Transverse colon (tissue), 4 donors: Measurements from ENCODE around the gene KRT34. TPM values are rescaled to one million over a fixed set of nuclear protein-coding genes. Genes with fewer than 3 reads are reported as not detected.
"Not testable (repeated sequence)": the region's sequence is repeated elsewhere in the genome, so short reads cannot be mapped to it uniquely, and the experiment has no call there.

ENCODE experiments used
- DNase-seq: peaks from one replicate; pipeline ENCODE4 v3.0.0-alpha.2; 2019
- H3K27ac ChIP-seq, 4 donors: fragments of 200-600 bp; sonication (generic); 2 replicates each; pipeline ENCODE4 v1.5.1; 2016 to 2018; ENCODE audit warnings: inconsistent platforms in 4 of 4
- H3K27me3 ChIP-seq: fragments of 200-600 bp; sonication (generic); 2 replicates; pipeline ENCODE4 v1.5.1; 2017; ENCODE audit warnings: inconsistent platforms
- H3K36me3 ChIP-seq, 4 donors: fragments of 200-600 bp; sonication (generic); 2 replicates each; pipeline ENCODE4 v1.5.1; 2017 to 2019; ENCODE audit warnings: inconsistent platforms in 4 of 4
- H3K4me1 ChIP-seq, 4 donors: fragments of 200-600 bp; sonication (generic); 2 replicates each; pipeline ENCODE4 v1.5.1; 2017 to 2020; ENCODE audit warnings: inconsistent platforms in 4 of 4
- H3K4me3 ChIP-seq, 4 donors: fragments of 200-600 bp; sonication (generic); 1 replicate in 1 of 4; 2 replicates in 3 of 4; pipeline versions ENCODE4 v1.5.1 to v1.6.1; 2017 to 2019; ENCODE audit warnings: inconsistent platforms in 4 of 4
- H3K9me3 ChIP-seq, 2 donors: fragments of 200-600 bp; sonication (generic); 2 replicates each; pipeline ENCODE4 v1.5.1; 2017 to 2019; ENCODE audit warnings: inconsistent platforms in 2 of 2
- CTCF ChIP-seq, 5 experiments: fragments of 200-600 bp in 3 of 5; fragments of 450-650 bp in 2 of 5; sonication (generic) in 3 of 5; IDR thresholded peaks; 1 replicate in 2 of 5; 2 replicates in 3 of 5; pipeline ENCODE4 v1.5.1; 2016 to 2017; ENCODE audit warnings: antibody characterized with exemption in 5 of 5, inconsistent platforms in 3 of 5, mild to moderate bottlenecking in 2 of 5, moderate library complexity in 1 of 5
- EP300 ChIP-seq: sonication (generic); formaldehyde crosslinking; IDR thresholded peaks from one replicate; pipeline ENCODE4 v1.6.1; 2017; ENCODE audit warnings: antibody characterized with exemption, low read depth
- POLR2A ChIP-seq: fragments of 450-650 bp; IDR thresholded peaks from one replicate; pipeline ENCODE4 v1.6.1; 2016; ENCODE audit warnings: antibody characterized with exemption, mild to moderate bottlenecking, moderate library complexity
- POLR2AphosphoS5 ChIP-seq, 3 donors: sonication (generic); formaldehyde crosslinking; IDR thresholded peaks; one replicate each; pipeline ENCODE4 v1.6.1; 2016; ENCODE audit warnings: antibody characterized with exemption in 3 of 3
- WGBS, 2 donors: methylation state at CpG; one replicate each; pipeline ENCODE4 v1.1.5; 2018; ENCODE audit warnings: low coverage in 1 of 2; 5-methylcytosine and 5-hydroxymethylcytosine counted together
- in situ Hi-C, 4 donors: fragments of 200-750 bp; cut with MboI; loops; one replicate each; pipeline versions ENCODE4 v1.15.0 to v1.15.1; 2017; ENCODE audit warnings: low sequenced_read_pairs in 3 of 4, low pct_ligation_motif_present in 1 of 4, low pct_unique_long_range_greater_than_20kb in 1 of 4
- intact Hi-C: fragments of 100-400 bp; cut with DNase I; formaldehyde crosslinking; loops from one replicate; pipeline ENCODE4 v1.15.1; 2023; ENCODE audit warnings: low total_unique reads
- total RNA-seq, 4 donors: library from RNA; depleted of rRNA; stranded (reverse); fragments of >200 nt; gene quantifications; one replicate each; pipeline ENCODE4 v1.1.0, GENCODE V29; 2016

Gene KRT34
- not detected for total RNA-seq

GRCh38 chr17:41381943-41382342 lies at the start of gene KRT34:
TSS of gene KRT34 (minus strand) at chr17:41382306. CDS start at chr17:41382246, 60 bp downstream.
- intact Hi-C loops, DNase-seq, H3K4me1 ChIP-seq, in situ Hi-C loops, H3K27ac ChIP-seq, H3K36me3 ChIP-seq, H3K4me3 ChIP-seq: not testable (repeated sequence)
- WGBS, 2 donors = 89% methylated on average over 13 of the region's 13 CpGs; no CpG with 5 or more reads in 1 of the 2 donors
- Histone ChIP-seq H3K9me3 (peaks cover 8 to 13% of the 10 kb centered on the region in 2 donors), H3K27me3 (peaks cover 12% of the 10 kb centered on the region)

GRCh38 chr17:41430376-41430775 lies 48.3 kb upstream of the KRT34 start:
- H3K27ac ChIP-seq, H3K36me3 ChIP-seq, intact Hi-C loops, H3K4me1 ChIP-seq, DNase-seq, H3K27me3 ChIP-seq, in situ Hi-C loops, H3K9me3 ChIP-seq, H3K4me3 ChIP-seq: not testable (repeated sequence)
- WGBS, 2 donors = 91 to 100% methylated on average over 2 to 9 of the region's 9 CpGs

- no peak for TF ChIP-seq POLR2A
- no peak for TF ChIP-seq CTCF (IDR thresholded peaks at IDR 0.05)
- DNase-seq = no peak
- Histone ChIP-seq H3K27ac (no peak overlapping the region), H3K4me3 (no peak overlapping the region), H3K4me1 (no peaks in the 10 kb centered on the region), H3K9me3 (no peaks in the 10 kb centered on the region), H3K36me3 (no peaks in the 10 kb centered on the region), H3K27me3 (no peaks in the 10 kb centered on the region)
- 62 to 79% methylated on average over 2 to 7 of the region's 7 CpGs for WGBS, 2 donors
- in situ Hi-C loops = no loop called here
- intact Hi-C loops = no loop called here
Measured at GRCh38 chr17:41429667-41430066, 47.6 kb upstream of the KRT34 start.

GRCh38 chr17:41428591-41429291 lies 46.6 kb upstream of the KRT34 start:
- Histone ChIP-seq H3K4me1 (no peaks in the 10 kb centered on the region), H3K9me3 (no peaks in the 10 kb centered on the region), H3K27me3 (no peaks in the 10 kb centered on the region), H3K36me3 (no peaks in the 10 kb centered on the region), H3K4me3 (no peak overlapping the region), H3K27ac (no peak overlapping the region)
- intact Hi-C loops (no loop called here), in situ Hi-C loops (no loop called here)
- DNase-seq = no peak
- whole genome bisulfite sequencing, 2 donors = 52 to 88% methylated on average over 2 to 4 of the region's 4 CpGs
- TF ChIP-seq POLR2AphosphoS5 (IDR thresholded peaks at IDR 0.05) = no peak
- TF ChIP-seq EP300 = no peak
- TF ChIP-seq CTCF (IDR thresholded peaks at IDR 0.05) = no peak
- no peak for TF ChIP-seq POLR2A

- WGBS, 2 donors = 91% methylated on average over 13 of the region's 13 CpGs; no CpG with 5 or more reads in 1 of the 2 donors
- Histone ChIP-seq H3K27me3 (no peaks in the 10 kb centered on the region), H3K9me3 (no peaks in the 10 kb centered on the region), H3K27ac (no peak within 1 kb of the TSS), H3K4me1 (no peaks in the 10 kb centered on the region), H3K4me3 (no peak within 1 kb of the TSS), H3K36me3 (no peaks in the 10 kb centered on the region)
- TF ChIP-seq CTCF (IDR thresholded peaks at IDR 0.05) (no peak), EP300 (no peak), POLR2A (no peak), POLR2AphosphoS5 (IDR thresholded peaks at IDR 0.05) (no peak)
- DNase-seq = no peak
- in situ Hi-C loops = no loop called here
- intact Hi-C loops = no loop called here
Measured at GRCh38 chr17:41424111-41424635, 42.1 kb upstream of the KRT34 start, which contains the start of gene KRT37. TSS of gene KRT37 (minus strand) at chr17:41424585. CDS start at chr17:41424523, 62 bp downstream.

GRCh38 chr17:41422586-41422985 lies 40.5 kb upstream of the KRT34 start:
- H3K4me3 ChIP-seq, H3K27me3 ChIP-seq, H3K36me3 ChIP-seq, H3K9me3 ChIP-seq, H3K27ac ChIP-seq, intact Hi-C loops, in situ Hi-C loops, DNase-seq, H3K4me1 ChIP-seq: not testable (repeated sequence)
- 88% methylated on average over 11 of the region's 11 CpGs; no CpG with 5 or more reads in 1 of the 2 donors for WGBS, 2 donors
